GM12878 (cell line): ENCODE results near the gene PROCA1. TPM values are rescaled to one million over a fixed set of nuclear protein-coding genes. Genes with fewer than 3 reads are reported as not detected.

Experiments used
- ATAC-seq: fragments of 200-7000 bp; cut with Tn5 transposase; 3 replicates; pipeline ENCODE4 v1.9.1; 2020; ENCODE audit warnings: mild to moderate bottlenecking, moderate library complexity
- BruUV-seq: library from RNA; stranded (reverse); fragments of 400-500 nt; replicated peaks from 2 replicates; lab custom pipeline; 2021; lab: Mats Ljungman, UMichigan
- CTCF ChIA-PET: fragments of 300-600 bp; sonication (Branson Sonifier 250); formaldehyde crosslinking; extraction: SDS; loops from one replicate; lab custom pipeline; 2021; ENCODE audit warnings: inconsistent platforms; lab: Yijun Ruan, JAX
- POLR2A ChIA-PET: fragments of 350-600 bp; formaldehyde crosslinking; extraction: SDS; loops from one replicate; lab custom pipeline; 2021; ENCODE audit warnings: inconsistent platforms; lab: Charles Lee
- RAD21 ChIA-PET: fragments of 300-600 bp; sonication (Branson Sonifier 250); formaldehyde crosslinking; loops from one replicate; lab custom pipeline; 2023; ENCODE audit warnings: antibody characterized with exemption; ENCODE audit not compliant: unreplicated experiment; lab: Charles Lee
- SMC1A ChIA-PET: fragments of 300-600 bp; sonication (Branson Sonifier 250); formaldehyde crosslinking; loops from one replicate; lab custom pipeline; 2023; ENCODE audit not compliant: unreplicated experiment, uncharacterized antibody; lab: Charles Lee
- DNase-seq: peaks from one replicate; pipeline ENCODE4 v3.0.0-alpha.2; 2011; ENCODE audit warnings: low read depth, low spot score
- FAIRE-seq: peaks from 3 replicates; lab custom pipeline; 2011; peaks lifted over from hg19 to GRCh38; lab: Jason Lieb, UNC
- H2AFZ ChIP-seq: 2 replicates; pipeline ENCODE4 v1.6.0; 2011; ENCODE audit warnings: low read depth, low read length, control low read depth; ENCODE audit not compliant: control insufficient read depth
- H3K27ac ChIP-seq: 2 replicates; pipeline ENCODE4 v1.5.1; 2011; ENCODE audit warnings: control low read depth; ENCODE audit not compliant: control insufficient read depth, insufficient read depth
- H3K27me3 ChIP-seq, 2 experiments: replicated peaks in 1 of 2; 2 replicates each; pipeline versions ENCODE4 v1.6.0 to v1.6.1; 2011; ENCODE audit warnings: low read length in 1 of 2; ENCODE audit not compliant: control insufficient read depth in 2 of 2, insufficient read depth in 2 of 2
- H3K36me3 ChIP-seq, 2 experiments: 2 replicates each; pipeline ENCODE4 v1.5.1; 2011; ENCODE audit warnings: low read length in 1 of 2; ENCODE audit not compliant: control insufficient read depth in 2 of 2, insufficient read depth in 2 of 2
- H3K4me1 ChIP-seq: 2 replicates; pipeline ENCODE4 v1.6.1; 2011; ENCODE audit warnings: mild to moderate bottlenecking, low read length, moderate library complexity, mixed read lengths; ENCODE audit not compliant: control insufficient read depth, insufficient read depth
- H3K4me2 ChIP-seq: 2 replicates; pipeline ENCODE4 v1.6.0; 2011; ENCODE audit warnings: control low read depth; ENCODE audit not compliant: control insufficient read depth, insufficient read depth
- H3K4me3 ChIP-seq: fragments of 200-600 bp; sonication (generic); 2 replicates; pipeline ENCODE4 v1.5.1; 2016
- H3K79me2 ChIP-seq: 2 replicates; pipeline ENCODE4 v1.6.0; 2011; ENCODE audit warnings: low read length; ENCODE audit not compliant: control insufficient read depth, insufficient read depth
- H3K9ac ChIP-seq: 2 replicates; pipeline ENCODE4 v1.8.0; 2011; ENCODE audit warnings: low read length, control low read depth, mixed read lengths; ENCODE audit not compliant: control insufficient read depth, insufficient read depth
- H3K9me3 ChIP-seq: replicated peaks from 3 replicates; pipeline ENCODE4 v1.5.1; 2011; ENCODE audit warnings: mild to moderate bottlenecking, low read length; ENCODE audit not compliant: control insufficient read depth, insufficient read depth
- H4K20me1 ChIP-seq: 2 replicates; pipeline ENCODE4 v1.6.0; 2011; ENCODE audit not compliant: control insufficient read depth, insufficient read depth
- ATF3 ChIP-seq: IDR thresholded peaks from 2 replicates; pipeline ENCODE4 v1.6.1; 2011; ENCODE audit warnings: low read depth, mild to moderate bottlenecking, low read length, moderate library complexity, borderline replicate concordance; ENCODE audit errors: extremely low read depth
- BCL11A ChIP-seq: IDR thresholded peaks from 2 replicates; pipeline ENCODE4 v1.6.1; 2011; ENCODE audit warnings: low read depth, low read length
- EGR1 ChIP-seq, 2 experiments: IDR thresholded peaks; 1 replicate in 1 of 2; 2 replicates in 1 of 2; pipeline ENCODE4 v1.6.1; 2011 to 2012; ENCODE audit warnings: low read depth in 2 of 2, low read length in 2 of 2, borderline replicate concordance in 1 of 2, mild to moderate bottlenecking in 1 of 2, moderate library complexity in 1 of 2
- NFXL1 ChIP-seq: fragments of 450-650 bp; IDR thresholded peaks from 2 replicates; pipeline ENCODE4 v1.6.1; 2017; ENCODE audit warnings: antibody characterized with exemption, mild to moderate bottlenecking, borderline replicate concordance
- NFYA ChIP-seq: IDR thresholded peaks from 2 replicates; pipeline ENCODE4 v1.6.1; 2011; ENCODE audit warnings: low read depth, mild to moderate bottlenecking, low read length, improper control_type of control experiment, borderline replicate concordance
- PAX5 ChIP-seq: IDR thresholded peaks from 2 replicates; pipeline ENCODE4 v1.6.1; 2011; ENCODE audit warnings: low read depth, low read length, borderline replicate concordance
- TAF1 ChIP-seq: IDR thresholded peaks from 2 replicates; pipeline ENCODE4 v1.6.1; 2011; ENCODE audit warnings: mild to moderate bottlenecking, low read depth, low read length, borderline replicate concordance
- WRNIP1 ChIP-seq: IDR thresholded peaks from 2 replicates; pipeline ENCODE4 v1.6.1; 2011; ENCODE audit warnings: low read depth, low read length, improper control_type of control experiment, borderline replicate concordance
- YBX1 ChIP-seq: fragments of 450-650 bp; IDR thresholded peaks from 2 replicates; pipeline ENCODE4 v1.6.1; 2016; ENCODE audit warnings: antibody characterized with exemption
- WGBS: methylation state at CpG from one replicate; pipeline ENCODE4 v1.1.6; 2016; ENCODE audit warnings: low lambda C conversion rate; ENCODE audit not compliant: insufficient replicate concordance, insufficient coverage; ENCODE audit errors: missing lambda C conversion rate; 5-methylcytosine and 5-hydroxymethylcytosine counted together
- in situ Hi-C: fragments of 300-500 bp; cut with MboI; formaldehyde crosslinking; loops from 9 replicates; pipeline ENCODE4 v1.14.3; 2018; ENCODE audit warnings: mixed read lengths
- intact Hi-C: fragments of 100-400 bp; cut with micrococcal nuclease; formaldehyde crosslinking; loops from one replicate; pipeline ENCODE4 v1.14.2; 2022; ENCODE audit not compliant: unreplicated experiment
- polyA plus RNA-seq, 11 experiments: library from polyadenylated mRNA; depleted of rRNA in 4 of 11; unstranded in 6 of 11; stranded (reverse) in 5 of 11; fragments of >200 nt; fragmentation: Nextera tagmentation in 4 of 11; fragmentation: Illumina TruSeq in 1 of 11; extraction: Ambion mirVana in 4 of 11; extraction: Trizol in 1 of 11; gene quantifications; 1 replicate in 1 of 11; 2 replicates in 10 of 11; pipeline versions ENCODE4 v1.2.1 to v1.2.3, GENCODE V29; 2011 to 2016; ENCODE audit warnings: inconsistent platforms in 2 of 11, missing spikeins in 2 of 11, low read depth in 1 of 11
- total RNA-seq, 4 experiments: library from RNA; depleted of rRNA in 3 of 4; stranded (reverse); fragments of >200 nt in 3 of 4; fragmentation: Illumina TruSeq in 1 of 4; extraction: Trizol in 1 of 4; gene quantifications; 2 replicates each; pipeline versions ENCODE4 v1.2.1 to v1.2.3, GENCODE V29; 2013 to 2021
- TF ChIP-seq, protein P1 (sequence below): IDR thresholded peaks from 2 replicates; pipeline ENCODE4 v1.6.1; 2012; ENCODE audit warnings: improper control_type of control experiment, low read depth, low read length; ENCODE audit not compliant: insufficient replicate concordance
- TF ChIP-seq, protein P2 (sequence below): IDR thresholded peaks from 2 replicates; pipeline ENCODE4 v1.6.1; 2012; ENCODE audit warnings: low read length, inconsistent platforms

PROCA1 gene
- total and polyA plus RNA-seq, 10 of the 15 experiments (the other 5 are each of a cell fraction or from before 2014, with no cell fraction given) = 0.35 to 4.8 (median 1.4) TPM

DNA sequence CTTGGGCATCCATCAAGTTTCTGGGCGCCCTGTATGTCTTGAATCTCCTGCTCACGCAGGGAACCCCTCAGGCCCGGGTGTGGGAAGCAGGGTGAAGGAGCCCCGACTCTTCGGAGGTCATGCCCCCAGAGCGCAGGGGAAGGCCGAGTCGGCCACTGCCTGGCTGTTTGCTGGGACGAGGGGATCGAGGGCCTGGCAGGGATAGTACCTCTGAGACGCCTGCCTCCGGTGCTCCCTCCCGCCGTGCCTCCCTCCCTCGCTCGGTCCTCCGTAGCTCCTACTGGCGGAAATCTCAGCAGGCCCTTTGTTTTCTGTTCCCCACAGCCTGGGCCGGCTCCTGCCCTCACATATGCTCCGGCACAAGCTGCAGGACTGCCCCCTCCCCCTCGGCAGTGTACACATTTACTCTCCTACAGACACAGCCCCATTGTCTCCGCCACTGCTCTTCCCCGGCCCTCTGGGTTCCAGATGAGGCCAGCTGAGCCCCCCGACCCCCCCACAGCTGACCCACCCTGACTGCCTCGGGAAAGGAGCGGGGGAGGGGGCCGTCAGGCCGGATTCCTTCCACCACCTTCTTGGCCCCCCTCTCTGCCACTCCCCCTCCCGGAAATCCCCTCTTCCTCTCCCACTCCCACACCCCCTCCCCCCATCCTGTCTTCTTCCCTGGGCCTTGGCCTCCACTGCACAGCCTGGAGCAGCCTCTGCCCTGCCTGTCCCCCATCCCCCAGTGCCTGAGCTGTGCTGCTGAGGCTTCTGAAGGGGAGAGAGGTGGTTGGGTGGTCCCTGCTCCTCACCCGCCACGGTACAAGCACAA, 33.5 kb upstream of the PROCA1 start (continued):
- TF ChIP-seq ATF3 (no peak), EGR1 (IDR thresholded peaks at IDR 0.05; ENCODE audit: borderline replicate concordance in 1 of 2, low read depth in 2 of 2, low read length in 2 of 2) (peak in 1 of 2 experiments; percentile 28; a peak in 1 of 3 replicates), NFXL1 (peak; percentile 78; the same call in 1 of the 2 replicates), YBX1 (no peak), NFYA (no peak), TAF1 (0 out of 2 replicates have a peak, but pooled peaks have one; percentile 36), PAX5 (peak; percentile 37; the same call in 1 of the 2 replicates)

GRCh38 chr17:28744104-28744971, 32.6 kb upstream of the PROCA1 start:
- CTCF ChIA-PET = interaction anchor here (0.7 to 10.0 kb wide), 6 partner anchors 17 to 1263 kb away, joined by 3 to 394 read pairs (median 18); partner anchors contain the start of genes NEK8, RPL23A and TLCD1
- H2AFZ ChIP-seq = no peak overlapping the region
- intact Hi-C loops (no loop called here), in situ Hi-C loops (loop anchor here (25.0 kb wide), 1 partner anchor 1282 kb away; the partner anchor contains the start of gene KSR1)
- peak overlapping the region; percentile 98 for H3K9ac ChIP-seq
- H3K4me3 ChIP-seq = peak overlapping the region; percentile 92
- TSS peak; percentile 71 for BruUV-seq
- peaks cover 25 to 28% of the 10 kb centered on the region in 2 experiments for H3K36me3 ChIP-seq
- FAIRE-seq = no peak
- RAD21 ChIA-PET = interaction anchor here (1.3 to 17.4 kb wide), 3 partner anchors 18 to 25 kb away, joined by 4 to 375 read pairs (median 8); partner anchors contain the start of genes NEK8, RPL23A and TLCD1
- peaks cover 2% of the 10 kb centered on the region; the same call in 2 of the 3 replicates for H3K9me3 ChIP-seq
- H3K4me1 ChIP-seq = peaks cover 68% of the 10 kb centered on the region
- peaks cover 77% of the 10 kb centered on the region for H3K79me2 ChIP-seq
- SMC1A ChIA-PET = interaction anchor here (1.2 to 17.8 kb wide), 3 partner anchors 16 to 205 kb away, joined by 3 to 326 read pairs (median 4); partner anchors contain the start of genes NEK8, RPL23A and TLCD1
- peak; percentile 1 for ATAC-seq
- under 1% methylated on average over 41 of the region's 61 CpGs for WGBS
- no peak for DNase-seq
- H3K27me3 ChIP-seq = no peaks in the 10 kb centered on the region
- POLR2A ChIA-PET = interaction anchor here (1.0 to 15.2 kb wide), 8 partner anchors 11 to 207 kb away, joined by 3 to 485 read pairs (median 4); partner anchors contain the start of genes FAM222B, NEK8, PHF12 and RPL23A
- H4K20me1 ChIP-seq = peaks cover 16% of the 10 kb centered on the region
- peak overlapping the region; percentile 95 for H3K27ac ChIP-seq
- peak overlapping the region; percentile 85 for H3K4me2 ChIP-seq
- TF ChIP-seq WRNIP1 (no peak), BCL11A (no peak)
- TF ChIP-seq, protein P1, sequence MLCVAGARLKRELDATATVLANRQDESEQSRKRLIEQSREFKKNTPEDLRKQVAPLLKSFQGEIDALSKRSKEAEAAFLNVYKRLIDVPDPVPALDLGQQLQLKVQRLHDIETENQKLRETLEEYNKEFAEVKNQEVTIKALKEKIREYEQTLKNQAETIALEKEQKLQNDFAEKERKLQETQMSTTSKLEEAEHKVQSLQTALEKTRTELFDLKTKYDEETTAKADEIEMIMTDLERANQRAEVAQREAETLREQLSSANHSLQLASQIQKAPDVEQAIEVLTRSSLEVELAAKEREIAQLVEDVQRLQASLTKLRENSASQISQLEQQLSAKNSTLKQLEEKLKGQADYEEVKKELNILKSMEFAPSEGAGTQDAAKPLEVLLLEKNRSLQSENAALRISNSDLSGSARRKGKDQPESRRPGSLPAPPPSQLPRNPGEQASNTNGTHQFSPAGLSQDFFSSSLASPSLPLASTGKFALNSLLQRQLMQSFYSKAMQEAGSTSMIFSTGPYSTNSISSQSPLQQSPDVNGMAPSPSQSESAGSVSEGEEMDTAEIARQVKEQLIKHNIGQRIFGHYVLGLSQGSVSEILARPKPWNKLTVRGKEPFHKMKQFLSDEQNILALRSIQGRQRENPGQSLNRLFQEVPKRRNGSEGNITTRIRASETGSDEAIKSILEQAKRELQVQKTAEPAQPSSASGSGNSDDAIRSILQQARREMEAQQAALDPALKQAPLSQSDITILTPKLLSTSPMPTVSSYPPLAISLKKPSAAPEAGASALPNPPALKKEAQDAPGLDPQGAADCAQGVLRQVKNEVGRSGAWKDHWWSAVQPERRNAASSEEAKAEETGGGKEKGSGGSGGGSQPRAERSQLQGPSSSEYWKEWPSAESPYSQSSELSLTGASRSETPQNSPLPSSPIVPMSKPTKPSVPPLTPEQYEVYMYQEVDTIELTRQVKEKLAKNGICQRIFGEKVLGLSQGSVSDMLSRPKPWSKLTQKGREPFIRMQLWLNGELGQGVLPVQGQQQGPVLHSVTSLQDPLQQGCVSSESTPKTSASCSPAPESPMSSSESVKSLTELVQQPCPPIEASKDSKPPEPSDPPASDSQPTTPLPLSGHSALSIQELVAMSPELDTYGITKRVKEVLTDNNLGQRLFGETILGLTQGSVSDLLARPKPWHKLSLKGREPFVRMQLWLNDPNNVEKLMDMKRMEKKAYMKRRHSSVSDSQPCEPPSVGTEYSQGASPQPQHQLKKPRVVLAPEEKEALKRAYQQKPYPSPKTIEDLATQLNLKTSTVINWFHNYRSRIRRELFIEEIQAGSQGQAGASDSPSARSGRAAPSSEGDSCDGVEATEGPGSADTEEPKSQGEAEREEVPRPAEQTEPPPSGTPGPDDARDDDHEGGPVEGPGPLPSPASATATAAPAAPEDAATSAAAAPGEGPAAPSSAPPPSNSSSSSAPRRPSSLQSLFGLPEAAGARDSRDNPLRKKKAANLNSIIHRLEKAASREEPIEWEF = no peak
- TF ChIP-seq, protein P2, sequence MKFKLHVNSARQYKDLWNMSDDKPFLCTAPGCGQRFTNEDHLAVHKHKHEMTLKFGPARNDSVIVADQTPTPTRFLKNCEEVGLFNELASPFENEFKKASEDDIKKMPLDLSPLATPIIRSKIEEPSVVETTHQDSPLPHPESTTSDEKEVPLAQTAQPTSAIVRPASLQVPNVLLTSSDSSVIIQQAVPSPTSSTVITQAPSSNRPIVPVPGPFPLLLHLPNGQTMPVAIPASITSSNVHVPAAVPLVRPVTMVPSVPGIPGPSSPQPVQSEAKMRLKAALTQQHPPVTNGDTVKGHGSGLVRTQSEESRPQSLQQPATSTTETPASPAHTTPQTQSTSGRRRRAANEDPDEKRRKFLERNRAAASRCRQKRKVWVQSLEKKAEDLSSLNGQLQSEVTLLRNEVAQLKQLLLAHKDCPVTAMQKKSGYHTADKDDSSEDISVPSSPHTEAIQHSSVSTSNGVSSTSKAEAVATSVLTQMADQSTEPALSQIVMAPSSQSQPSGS = no peak
